Activated gamma-delta T cell treated with Interleukin-2 at 50 U/mL for 16 hours (primary cell): Measurements from ENCODE around the gene RHNO1.

Experiments used
- DNase-seq: peaks from one replicate; pipeline ENCODE4 v3.0.0-alpha.2; 2020

RHNO1 gene, protein sequence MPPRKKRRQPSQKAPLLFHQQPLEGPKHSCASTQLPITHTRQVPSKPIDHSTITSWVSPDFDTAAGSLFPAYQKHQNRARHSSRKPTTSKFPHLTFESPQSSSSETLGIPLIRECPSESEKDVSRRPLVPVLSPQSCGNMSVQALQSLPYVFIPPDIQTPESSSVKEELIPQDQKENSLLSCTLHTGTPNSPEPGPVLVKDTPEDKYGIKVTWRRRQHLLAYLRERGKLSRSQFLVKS

DNA sequence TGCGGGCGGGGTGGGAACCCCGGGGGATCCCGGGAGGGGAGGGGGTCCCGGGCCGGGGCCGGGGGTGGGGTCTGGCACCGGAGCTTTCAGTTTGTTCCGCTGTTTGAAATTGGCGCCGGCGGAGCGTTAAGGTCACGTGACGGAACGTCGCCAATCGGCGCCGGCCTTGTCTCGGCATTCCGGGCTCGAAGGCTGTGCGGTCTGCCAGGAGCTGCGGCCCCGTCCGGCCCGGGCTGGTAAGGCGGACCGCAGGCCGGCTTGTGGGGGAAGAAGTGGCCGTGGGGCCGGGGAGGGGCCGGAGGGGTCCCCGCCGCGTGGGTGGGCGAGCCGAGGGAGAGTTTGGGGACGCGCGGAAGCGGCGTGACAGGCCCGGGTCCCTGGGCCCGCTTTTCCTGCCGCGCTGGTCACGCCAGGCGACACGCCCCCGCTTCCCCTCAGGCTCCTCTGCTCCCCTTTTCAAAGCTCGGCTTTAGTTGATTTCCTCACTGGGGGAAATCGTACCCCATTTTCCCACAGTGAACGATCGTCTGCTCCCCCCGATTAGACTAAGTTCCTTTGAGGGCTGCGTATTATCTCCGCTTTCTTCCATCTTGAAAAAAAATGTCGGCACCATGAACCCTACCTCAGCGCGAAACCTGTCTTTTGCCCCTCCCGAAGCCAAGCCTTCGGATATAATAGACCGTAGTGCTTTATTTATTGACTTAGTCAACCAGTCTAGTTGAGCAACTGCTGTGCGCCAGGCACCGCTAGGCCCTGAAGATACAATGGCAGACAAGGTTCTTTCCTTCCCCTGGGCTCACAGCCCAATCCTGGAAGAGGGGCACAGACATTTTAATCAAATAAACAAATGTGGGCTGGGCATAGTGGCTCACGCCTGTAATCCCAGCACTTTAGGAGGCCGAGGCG lies at the start of gene RHNO1, which contains the start of gene FOXM1:
RHNO1 (plus strand) TSS at position 177 of the 906 bp plus-strand sequence. CDS start 8,144 bp downstream, outside the sequence.
FOXM1 (minus strand) TSS at position 128 of the 906 bp plus-strand sequence. CDS start 2,696 bp downstream, outside the sequence.
- DNase-seq = peak; percentile 85

DNA sequence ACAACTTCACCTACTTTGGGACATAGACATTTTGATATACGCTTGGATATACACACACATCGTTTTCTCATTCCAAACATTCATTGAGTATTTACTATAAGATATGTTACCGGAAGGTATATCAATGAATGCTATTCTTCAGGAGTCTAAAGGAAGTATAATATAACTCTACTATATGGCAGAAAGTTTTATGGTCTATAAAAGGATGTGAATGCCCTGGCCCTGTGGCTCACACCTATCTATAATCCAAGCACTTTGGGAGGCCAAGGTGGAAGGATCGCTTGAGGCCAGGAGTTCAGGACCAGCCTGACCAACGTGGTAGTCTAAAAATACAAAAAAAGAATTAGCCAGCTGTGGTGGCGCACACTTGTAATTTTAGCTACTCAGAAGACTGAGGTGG lies 47.7 kb upstream of the RHNO1 start:
- DNase-seq = no peak

DNA sequence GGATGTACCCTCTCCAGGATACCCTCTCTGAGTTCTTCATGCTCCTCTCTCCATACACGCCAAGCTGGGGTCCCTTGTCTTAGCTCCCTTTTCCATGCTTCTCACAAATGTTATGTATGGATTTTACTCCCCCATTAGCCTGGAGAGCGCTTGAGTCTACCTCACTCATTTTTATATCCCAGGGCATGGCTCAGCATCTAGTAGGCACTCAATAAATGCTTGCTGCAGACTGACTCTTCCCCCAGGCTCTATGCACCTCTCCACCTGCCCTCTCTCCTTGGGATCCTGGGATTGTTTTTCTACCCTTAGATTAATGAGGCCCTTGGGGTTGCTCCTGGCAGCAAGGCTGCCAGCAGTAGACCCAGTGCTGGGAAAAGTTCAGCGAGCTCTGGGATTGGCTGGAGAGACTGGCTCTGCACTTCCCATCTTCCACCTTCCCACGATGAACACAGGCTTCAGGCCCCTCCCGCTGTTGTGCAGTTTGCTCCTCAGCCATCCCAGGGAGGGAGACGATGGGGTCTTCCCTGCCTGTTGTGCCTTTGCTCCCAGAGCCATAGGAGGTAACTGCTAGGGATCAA lies 44.4 kb upstream of the RHNO1 start:
- no peak for DNase-seq

DNA sequence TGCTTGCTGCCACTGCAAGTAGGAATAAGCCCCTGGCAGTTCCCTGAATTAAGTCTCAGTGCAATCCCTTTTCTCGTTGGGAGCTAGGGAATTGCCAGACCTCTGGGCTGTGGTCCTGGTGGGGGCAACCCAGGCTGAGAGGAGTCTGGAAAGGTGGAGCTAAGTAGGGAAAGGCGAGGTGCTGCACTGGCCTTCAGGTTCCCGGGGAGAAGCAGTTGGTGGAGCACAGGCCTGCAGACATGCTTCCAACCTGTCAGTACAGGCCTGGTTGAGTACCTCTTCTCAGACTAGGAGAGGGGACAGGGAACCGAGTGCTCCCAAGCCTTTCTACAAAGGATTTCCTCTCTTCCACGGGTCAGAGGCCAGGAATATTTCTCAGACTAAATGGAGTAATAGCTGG lies 43.7 kb upstream of the RHNO1 start:
- no peak for DNase-seq

DNA sequence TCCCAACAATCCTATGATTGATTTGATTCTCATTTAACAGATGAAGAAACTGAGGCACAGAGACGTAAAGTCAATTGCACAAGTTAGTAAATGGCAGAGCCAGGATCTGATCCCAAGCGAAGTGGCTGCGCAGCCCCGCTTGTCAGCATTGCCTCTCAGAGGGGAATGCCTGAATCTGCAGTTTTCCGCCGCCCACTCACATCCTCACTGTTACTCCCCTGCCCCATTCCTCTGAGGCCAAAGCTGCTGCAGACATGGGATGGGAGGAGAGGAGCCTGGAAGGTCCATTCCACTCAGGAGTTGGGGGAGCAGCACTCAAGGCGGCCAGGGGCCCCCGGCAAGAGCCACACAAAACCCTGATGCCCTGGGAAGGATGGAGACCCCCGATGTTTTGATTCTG lies 43.2 kb upstream of the RHNO1 start:
- DNase-seq = no peak

DNA sequence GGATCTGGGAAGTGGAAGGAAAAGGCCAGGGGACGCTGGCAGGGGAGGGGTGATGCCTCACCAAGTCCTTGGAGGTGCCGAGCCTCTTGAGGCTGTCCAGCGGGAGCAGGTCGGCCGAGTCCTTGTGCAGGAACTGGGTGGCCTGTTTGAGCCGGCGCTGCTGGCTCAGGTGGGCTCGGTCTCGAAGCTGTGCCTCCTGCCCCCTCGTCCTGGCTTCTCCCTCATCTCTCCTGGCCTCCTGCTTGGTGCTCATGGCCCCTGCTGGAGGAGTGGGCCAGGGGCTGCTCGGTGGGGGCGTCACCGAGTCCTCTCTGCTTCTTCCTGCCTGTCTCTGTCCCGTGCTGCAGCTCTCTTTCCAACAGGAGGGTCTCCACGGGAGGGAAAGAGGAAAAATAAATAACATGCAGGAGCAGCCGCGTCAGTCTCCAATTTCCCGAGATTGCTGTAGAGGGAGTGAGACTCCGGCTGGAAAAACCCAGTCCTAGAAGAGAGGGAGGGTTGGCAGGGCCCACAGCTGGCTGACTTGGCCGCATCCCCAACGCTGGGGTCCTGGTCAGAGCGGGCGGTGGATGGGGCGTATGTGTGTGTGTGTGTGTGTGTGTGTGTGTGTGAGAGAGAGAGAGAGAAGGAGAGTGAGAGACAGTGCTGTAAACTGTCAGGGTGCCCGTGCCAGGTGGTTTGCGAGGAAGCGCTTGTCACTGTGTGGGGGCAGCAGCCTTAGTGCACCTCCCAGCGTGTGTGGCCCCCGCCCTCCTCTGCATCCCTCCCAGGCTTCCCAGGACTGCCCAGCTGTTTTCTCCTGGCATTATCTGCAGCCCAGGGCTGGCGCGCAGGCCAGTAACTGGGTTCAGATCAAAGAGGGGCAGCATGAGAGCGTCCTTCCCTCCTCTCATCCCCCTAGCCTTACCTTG lies 42.2 kb upstream of the RHNO1 start, which contains the start of gene NRIP2:
NRIP2 (minus strand) TSS at position 455 of the 911 bp plus-strand sequence; CDS start at position 403, 52 bp downstream.
- no peak for DNase-seq

DNA sequence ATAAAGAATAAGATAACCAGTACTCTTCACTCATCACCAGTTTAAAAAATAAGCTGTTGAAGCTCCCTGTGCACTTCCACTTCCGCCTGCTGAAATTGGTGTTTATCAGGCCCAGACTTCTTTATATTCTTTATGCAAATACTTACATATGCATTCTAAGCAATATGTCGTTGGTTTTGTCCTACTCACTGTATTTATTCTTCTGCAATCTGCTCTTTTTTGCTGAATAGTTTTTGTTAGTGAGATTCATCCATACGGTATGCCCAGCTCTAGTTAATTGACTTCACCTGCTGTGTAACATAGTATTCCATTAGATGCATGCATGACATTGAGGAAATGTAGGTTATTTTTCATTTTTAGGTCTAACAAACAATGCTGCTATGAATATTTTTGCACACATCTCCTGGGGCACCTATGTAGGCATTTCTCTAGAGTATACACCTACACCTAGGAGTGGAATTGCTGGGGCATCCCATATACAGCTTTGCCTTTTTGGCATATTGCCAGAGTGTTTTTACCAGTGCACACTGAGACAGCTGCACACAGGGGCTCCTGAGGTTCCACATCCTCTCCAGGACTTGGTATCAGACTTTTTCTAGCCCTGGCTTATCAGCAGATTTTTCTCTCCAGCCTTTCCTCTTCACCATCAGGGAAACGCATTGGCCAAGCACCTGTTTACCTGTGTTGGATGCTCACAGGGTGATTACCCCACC lies 41.2 kb upstream of the RHNO1 start:
- no peak for DNase-seq

DNA sequence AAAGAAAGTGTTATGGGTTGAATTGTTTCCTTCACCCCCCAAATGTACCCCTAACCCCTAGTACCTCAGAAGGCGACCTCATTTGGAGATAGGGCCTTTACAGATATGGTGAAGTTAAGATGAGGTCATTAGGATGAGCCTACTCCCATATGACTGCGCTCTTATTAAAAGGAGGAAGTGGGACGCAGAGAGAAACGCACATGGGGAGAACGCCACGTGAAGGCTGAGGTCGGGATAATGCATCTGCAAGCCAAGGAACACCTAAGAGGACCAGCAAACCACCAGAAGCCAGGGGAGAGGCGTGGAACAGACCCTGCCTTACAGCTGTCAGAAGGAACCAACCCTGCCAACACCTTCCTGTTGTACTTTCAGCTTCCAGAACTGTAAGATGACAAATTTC lies 40.4 kb upstream of the RHNO1 start:
- no peak for DNase-seq

DNA sequence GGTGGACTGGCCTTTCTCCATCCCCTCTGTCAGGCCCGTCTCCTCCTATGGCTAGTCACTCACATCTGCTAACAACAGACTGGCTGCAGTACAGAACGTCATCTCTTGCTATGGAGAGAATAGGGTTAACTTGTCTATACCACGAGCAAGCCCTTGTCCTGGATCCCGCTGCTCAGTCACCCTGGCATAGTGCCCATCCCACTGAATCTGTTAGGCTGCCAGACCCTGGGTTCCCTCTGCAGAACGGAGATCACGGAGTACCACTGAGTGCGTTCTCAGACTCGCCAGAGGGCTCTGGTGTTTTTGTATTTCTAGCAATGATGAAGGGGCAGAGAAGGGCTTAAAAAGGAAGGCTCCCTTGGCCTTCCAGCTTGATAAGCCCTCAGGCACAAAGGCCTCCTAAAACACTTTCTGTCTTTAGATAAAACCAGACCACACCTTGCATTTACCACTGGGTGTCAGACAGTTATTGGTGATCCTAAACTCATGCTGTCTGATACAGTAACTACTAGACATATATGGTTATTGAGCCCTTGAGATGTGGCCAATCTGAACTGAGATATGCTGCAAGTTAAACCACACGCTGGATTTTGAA lies 35.9 kb upstream of the RHNO1 start:
- DNase-seq = no peak

DNA sequence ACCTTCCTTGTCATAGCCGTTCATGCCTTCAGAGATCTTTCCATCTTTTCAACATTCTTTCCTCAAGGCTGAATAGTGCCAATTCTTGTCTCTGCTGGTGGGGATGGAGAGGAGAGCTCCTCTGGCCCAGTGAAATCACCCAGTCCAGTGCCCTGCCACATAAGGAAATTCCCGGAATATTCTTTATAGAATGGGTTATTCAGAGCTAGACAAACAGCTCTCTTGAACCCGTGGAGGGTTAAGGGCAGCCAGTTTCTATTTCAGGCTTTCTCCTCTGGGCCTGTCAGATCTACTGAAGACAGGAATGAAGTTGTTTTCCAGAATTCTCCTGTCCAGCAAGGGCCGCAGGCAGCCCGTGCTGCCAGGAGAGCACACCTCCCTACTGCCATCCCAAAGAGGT lies 34.1 kb upstream of the RHNO1 start:
- DNase-seq = no peak

DNA sequence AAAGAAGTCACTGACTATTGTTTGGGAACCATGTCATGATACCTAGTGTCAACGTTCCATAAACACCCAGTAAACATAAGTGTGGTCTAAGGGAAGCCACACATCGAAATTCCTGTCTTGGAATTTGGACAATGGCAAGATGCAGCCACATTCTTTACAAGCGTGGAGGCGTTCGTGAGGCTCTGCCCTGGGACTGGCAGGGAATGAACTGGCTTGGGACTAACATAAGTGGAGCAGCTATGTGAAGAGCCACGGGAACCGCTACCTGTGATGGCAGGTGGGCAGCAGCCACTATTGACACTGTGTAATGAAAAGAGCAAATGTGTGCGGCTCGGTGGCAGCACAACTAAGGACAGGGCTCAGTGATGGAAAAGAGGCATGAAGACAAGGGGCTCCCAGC lies 32.2 kb upstream of the RHNO1 start:
- no peak for DNase-seq

DNA sequence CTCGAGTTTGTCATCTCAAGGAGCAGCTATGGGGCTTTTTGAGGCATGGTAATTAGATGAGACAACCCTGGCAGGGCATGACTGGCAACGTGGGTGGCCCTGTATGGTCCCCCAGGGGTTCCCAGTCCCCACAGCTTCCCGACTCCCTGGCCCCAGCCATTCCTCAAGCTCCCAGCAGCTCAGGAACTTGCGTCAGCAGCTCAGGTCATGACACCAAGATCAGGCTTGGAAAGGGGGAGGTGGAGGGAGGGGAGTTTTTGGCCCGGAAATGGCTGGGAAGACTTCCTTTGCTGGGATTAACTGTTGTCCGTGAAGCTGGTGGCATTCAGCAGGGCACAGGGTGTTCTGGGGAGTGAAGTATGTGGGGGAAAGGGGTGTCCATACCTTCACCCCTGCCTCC lies 31.7 kb upstream of the RHNO1 start:
- no peak for DNase-seq

DNA sequence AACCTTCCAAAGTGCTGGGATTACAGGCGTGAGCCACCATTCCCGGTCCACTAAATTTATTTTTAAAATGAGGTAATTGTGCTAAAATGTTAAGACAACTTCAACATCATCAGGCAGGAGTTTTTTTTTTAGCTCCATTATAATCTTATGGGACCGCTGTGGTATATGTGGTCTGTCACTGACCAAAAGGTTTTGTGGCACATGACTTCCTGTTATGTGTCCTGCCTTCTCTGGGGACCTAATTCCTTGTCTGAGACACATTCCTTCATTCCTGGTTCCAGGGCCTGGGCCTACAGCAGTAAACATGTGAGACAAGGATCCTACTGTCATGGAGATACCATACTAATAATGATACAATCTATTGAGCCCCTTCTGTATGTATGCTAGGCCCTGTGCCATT lies 25.1 kb upstream of the RHNO1 start:
- no peak for DNase-seq

DNA sequence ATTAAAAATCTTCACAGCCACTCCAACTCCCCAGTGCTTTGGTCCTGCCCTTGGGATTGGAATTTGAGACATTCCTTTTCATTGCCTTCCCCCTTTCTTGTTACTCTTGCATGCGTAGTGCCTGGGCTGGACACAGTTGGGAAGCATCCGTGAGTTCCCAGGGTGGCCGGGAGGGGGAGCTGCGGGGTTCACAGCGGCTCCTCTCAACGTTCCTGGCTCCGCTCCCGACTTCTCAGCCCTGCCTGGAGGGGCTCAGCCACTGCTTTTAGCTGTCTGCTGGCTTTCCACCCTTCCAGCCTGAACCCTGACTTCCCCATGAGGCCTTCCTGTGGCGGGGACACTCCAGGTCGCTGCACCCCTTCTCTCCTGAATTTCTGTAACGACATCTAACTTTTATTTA lies 23.4 kb upstream of the RHNO1 start:
- peak; percentile 20 for DNase-seq

DNA sequence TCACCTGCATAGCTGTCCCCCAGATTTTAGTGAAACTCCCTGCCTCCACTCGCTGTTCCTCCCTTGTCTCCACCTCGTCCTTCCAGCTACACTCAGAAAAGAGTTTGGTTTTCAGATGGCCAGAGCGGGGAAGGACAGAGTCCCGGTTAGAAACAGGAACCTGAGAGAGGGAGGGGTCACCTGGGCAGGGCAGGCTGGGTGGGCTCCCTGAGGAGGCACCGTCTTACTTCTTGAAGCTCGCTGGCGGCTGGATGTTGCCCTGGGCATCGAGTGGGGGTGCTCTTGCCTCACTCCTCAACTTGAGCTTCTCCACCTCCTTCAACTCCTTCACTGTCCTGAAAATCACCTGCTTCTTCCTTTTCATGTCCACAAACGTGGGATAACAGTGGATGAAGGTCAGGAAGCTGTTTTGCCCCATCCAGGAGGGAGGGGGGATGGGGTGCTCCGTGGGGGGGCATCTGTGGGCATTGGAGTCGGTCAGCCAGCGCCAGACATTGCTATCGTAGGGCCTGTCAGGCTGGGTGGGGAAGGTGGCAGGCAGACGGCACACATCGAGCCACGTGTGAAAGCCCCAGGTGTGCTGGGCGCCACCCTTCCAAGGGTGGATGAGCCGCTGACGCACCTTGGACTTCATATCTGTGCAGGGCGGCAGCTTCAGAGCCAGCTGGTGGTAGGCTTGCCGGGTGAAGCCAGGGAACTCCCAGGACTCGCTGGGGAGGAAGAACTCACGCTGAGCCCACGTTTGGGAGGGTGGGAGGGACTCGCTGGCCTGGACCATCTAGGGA lies 22.2 kb upstream of the RHNO1 start:
- no peak for DNase-seq

DNA sequence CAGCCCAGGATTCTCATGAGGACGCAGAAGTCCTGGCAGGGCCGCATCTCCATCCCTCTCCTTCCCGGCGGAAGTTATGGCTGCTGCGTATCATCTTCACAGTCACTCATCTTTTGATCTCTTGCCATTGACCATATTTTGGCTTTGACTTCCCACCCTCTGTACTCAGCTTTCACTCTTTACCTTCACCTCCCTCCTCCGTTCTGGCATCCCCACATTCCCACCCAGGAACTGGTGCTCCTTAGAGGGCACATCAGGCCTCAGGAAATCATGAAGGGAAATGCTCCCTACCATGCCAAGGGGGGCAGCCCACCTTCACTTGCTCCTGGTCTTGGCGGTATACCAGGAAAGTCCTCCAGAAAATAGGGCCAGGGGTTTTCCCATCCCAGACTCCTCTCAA lies 21.5 kb upstream of the RHNO1 start:
- no peak for DNase-seq

DNA sequence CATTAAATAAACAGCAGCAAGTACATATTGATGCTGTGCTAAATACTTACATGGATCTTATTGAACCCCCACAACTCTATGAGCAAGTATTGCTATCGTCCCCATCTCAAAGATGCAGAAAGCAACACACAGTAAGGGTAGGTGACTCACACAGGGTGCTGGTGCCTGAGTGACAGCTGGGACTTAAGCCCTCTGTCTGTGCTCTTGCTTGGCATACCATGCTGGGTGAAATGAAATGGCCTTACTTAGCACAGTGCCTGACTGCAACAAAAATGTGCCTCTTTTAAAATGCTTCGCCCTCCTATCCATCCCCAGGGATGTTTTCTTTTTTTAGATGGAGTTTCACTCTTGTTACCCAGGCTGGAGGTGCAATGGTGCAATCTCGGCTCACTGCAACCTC lies 21.0 kb upstream of the RHNO1 start:
- no peak for DNase-seq

DNA sequence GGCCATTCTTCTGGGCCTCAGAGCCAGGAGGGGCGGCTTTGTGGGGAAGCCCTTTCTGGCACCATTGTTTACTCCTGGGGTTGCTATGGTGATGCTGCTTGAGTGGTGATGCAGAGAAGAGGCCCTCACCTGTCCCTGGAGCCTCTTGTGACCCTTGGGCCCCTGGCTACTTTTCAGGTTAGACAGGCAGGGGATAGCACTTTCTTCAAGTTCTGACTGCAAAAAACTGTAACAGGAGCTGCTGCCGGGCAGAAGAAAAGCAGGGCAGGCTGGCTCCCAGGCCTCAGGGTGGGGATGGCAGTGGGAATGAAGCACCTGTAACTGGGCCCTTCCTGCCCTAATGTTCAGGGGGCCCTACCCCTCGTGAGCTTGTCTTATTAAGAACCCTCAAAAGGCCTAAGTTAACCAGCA lies 20.0 kb upstream of the RHNO1 start, which contains the start of gene TEX52:
TEX52 (minus strand) TSS at position 19 of the 411 bp plus-strand sequence; CDS start at position 6, 13 bp downstream.
- no peak for DNase-seq

DNA sequence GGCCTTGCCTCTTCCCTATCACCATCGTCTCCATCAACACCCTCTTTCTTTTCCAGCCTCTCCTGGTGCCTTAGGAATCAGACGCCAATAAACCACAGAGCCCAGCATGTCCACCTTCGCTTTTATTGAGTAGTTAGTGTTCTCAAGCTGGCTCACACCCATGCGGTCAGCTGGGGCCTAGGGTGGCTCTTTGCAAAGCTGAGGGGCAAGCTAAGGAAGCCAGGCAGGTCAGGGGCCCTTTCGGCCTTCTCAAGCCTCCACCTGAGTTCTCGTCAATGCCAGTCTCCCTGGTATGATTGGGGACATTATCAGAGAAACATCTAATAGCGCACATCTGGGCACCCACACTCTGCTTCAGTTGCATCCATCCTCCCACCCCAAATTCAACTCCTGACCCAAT lies 19.4 kb upstream of the RHNO1 start:
- DNase-seq = no peak

DNA sequence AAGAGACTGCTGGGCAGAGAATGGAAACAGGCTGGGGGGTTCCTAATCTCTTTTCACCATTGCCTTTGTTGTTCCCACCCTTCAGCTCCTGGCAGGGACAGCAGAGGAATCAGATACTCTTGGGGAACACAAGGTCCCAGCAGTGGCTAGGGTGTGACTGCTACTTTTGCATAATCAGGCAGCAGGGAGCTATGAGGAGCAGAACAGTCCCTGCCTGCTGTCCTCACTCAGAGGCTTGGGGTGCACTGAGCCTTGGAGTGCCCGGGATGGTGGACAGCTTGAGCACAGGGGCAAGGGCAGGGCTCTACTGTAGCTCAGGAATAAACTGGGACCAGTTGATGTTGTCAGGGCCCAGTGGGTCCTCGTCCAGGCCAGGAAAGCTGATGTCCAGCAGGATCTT lies 18.7 kb upstream of the RHNO1 start:
- DNase-seq = no peak
